CD4-positive, alpha-beta memory T cell (primary cell): ENCODE measurements around the gene PTGER1. TPM values are rescaled to one million over a fixed set of nuclear protein-coding genes. Genes with fewer than 3 reads are reported as not detected.

ENCODE experiments used
- CTCF ChIA-PET: fragments of 350-600 bp; sonication (Branson Sonifier 250); formaldehyde crosslinking; loops from one replicate; lab custom pipeline; 2021; ENCODE audit warnings: inconsistent platforms; ENCODE audit not compliant: partially characterized antibody; lab: Charles Lee
- POLR2A ChIA-PET: fragments of 350-600 bp; sonication (Branson Sonifier 250); formaldehyde crosslinking; loops from one replicate; lab custom pipeline; 2021; ENCODE audit not compliant: partially characterized antibody; lab: Charles Lee
- DNase-seq, 5 donors: peaks; one replicate each; pipeline versions ENCODE4 v3.0.0 to v3.0.0-alpha.2; 2020 to 2022; ENCODE audit warnings: mixed read lengths in 1 of 5
- H3K27ac ChIP-seq: one replicate; pipeline ENCODE4 v1.7.0; 2013; ENCODE audit warnings: low read depth, low read length
- H3K27me3 ChIP-seq: 2 replicates; pipeline ENCODE4 v1.7.0; 2013; ENCODE audit warnings: mild to moderate bottlenecking, low read length, moderate library complexity; ENCODE audit not compliant: insufficient read depth
- H3K36me3 ChIP-seq: 2 replicates; pipeline ENCODE4 v1.7.0; 2013; ENCODE audit warnings: mild to moderate bottlenecking, low read length, moderate library complexity; ENCODE audit not compliant: insufficient read depth
- H3K4me1 ChIP-seq: 2 replicates; pipeline ENCODE4 v1.7.0; 2013; ENCODE audit warnings: mild to moderate bottlenecking, low read length, moderate library complexity; ENCODE audit not compliant: insufficient read depth
- H3K4me3 ChIP-seq, 2 donors: one replicate each; pipeline ENCODE4 v1.7.0; 2013; ENCODE audit warnings: low read length in 2 of 2, mild to moderate bottlenecking in 1 of 2
- H3K9me3 ChIP-seq, 2 donors: one replicate each; pipeline ENCODE4 v1.7.0; 2013; ENCODE audit warnings: low read length in 2 of 2, control low read depth in 1 of 2; ENCODE audit not compliant: control insufficient read depth in 1 of 2
- H3K27ac Mint-ChIP-seq, 7 donors: one replicate each; pipeline ENCODE4 v1.8.0; 2020 to 2021; ENCODE audit warnings: mixed read lengths in 7 of 7, mild to moderate bottlenecking in 6 of 7, inconsistent platforms in 3 of 7, moderate library complexity in 3 of 7
- H3K27me3 Mint-ChIP-seq, 2 donors: one replicate each; pipeline ENCODE4 v1.8.0; 2020 to 2021; ENCODE audit warnings: mixed read lengths in 2 of 2
- H3K36me3 Mint-ChIP-seq, 2 donors: one replicate each; pipeline ENCODE4 v1.8.0; 2020 to 2021; ENCODE audit warnings: mixed read lengths in 2 of 2, inconsistent platforms in 1 of 2, mild to moderate bottlenecking in 1 of 2
- H3K4me1 Mint-ChIP-seq, 4 donors: one replicate each; pipeline ENCODE4 v1.8.0; 2020 to 2021; ENCODE audit warnings: mixed read lengths in 4 of 4, mild to moderate bottlenecking in 1 of 4
- H3K4me3 Mint-ChIP-seq, 8 donors: one replicate each; pipeline ENCODE4 v1.8.0; 2020 to 2021; ENCODE audit warnings: mixed read lengths in 8 of 8, mild to moderate bottlenecking in 7 of 8, moderate library complexity in 6 of 8, inconsistent platforms in 3 of 8
- H3K9me3 Mint-ChIP-seq, 8 donors: one replicate each; pipeline ENCODE4 v1.8.0; 2020 to 2021; ENCODE audit warnings: mixed read lengths in 8 of 8, mild to moderate bottlenecking in 5 of 8, inconsistent platforms in 3 of 8, moderate library complexity in 1 of 8
- intact Hi-C: fragments of 100-400 bp; cut with micrococcal nuclease; formaldehyde crosslinking; loops from one replicate; pipeline ENCODE4 v1.15.1; 2023
- polyA plus RNA-seq, 2 donors: library from polyadenylated mRNA; unstranded; fragments of 300-500 nt; fragmentation: Illumina TruSeq; gene quantifications; one replicate each; pipeline ENCODE4 v1.2.3, GENCODE V29; 2021
- total RNA-seq, 2 experiments: library from RNA; stranded (reverse); gene quantifications; one replicate each; pipeline ENCODE4 v1.2.3, GENCODE V29; 2021

The PTGER1 gene
- total and polyA plus RNA-seq, 4 experiments from 2014 or later = not detected

- no peak for DNase-seq
- Histone ChIP-seq H3K27ac (no peak overlapping the region), H3K27me3 (peaks cover 14% of the 10 kb centered on the region), H3K4me1 (peaks cover 33% of the 10 kb centered on the region), H3K4me3 (no peak overlapping the region), H3K36me3 (peaks cover 10% of the 10 kb centered on the region), H3K9me3 (no peaks in the 10 kb centered on the region)
- Mint-ChIP-seq H3K27me3 (peaks cover 7 to 20% of the 10 kb centered on the region in 2 donors), H3K4me1 (peaks cover 16 to 31% (median 22%) of the 10 kb centered on the region in 4 donors), H3K27ac (no peak overlapping the region), H3K9me3 (no peaks in the 10 kb centered on the region), H3K4me3 (no peak overlapping the region), H3K36me3 (peaks cover 6 to 15% of the 10 kb centered on the region in 2 donors)
- intact Hi-C loops = no loop called here
- CTCF ChIA-PET = interaction anchor here (1.7 to 4.3 kb wide), 4 partner anchors 10 to 47 kb away, joined by 5 to 44 read pairs (median 18); partner anchors contain the start of gene PKN1
- POLR2A ChIA-PET = interaction anchor here (1.2 to 2.7 kb wide), 2 partner anchors 18 to 57 kb away, joined by 4 to 6 read pairs; partner anchors contain the start of gene GIPC1
Measured at GRCh38 chr19:14477418-14478112, 2.4 kb upstream of the PTGER1 start.

GRCh38 chr19:14476673-14477401 lies 1.7 kb upstream of the PTGER1 start:
- Mint-ChIP-seq H3K36me3 (peaks cover 8 to 11% of the 10 kb centered on the region in 2 donors), H3K4me1 (peaks cover 15 to 35% (median 24%) of the 10 kb centered on the region in 4 donors), H3K4me3 (peak overlapping the region in 1 of 8 donors; percentile 47), H3K27ac (peak overlapping the region in 4 of 7 donors; percentile 10 to 90 (median 48)), H3K27me3 (peaks cover 7 to 20% of the 10 kb centered on the region in 2 donors), H3K9me3 (no peaks in the 10 kb centered on the region)
- H3K4me1 ChIP-seq = peaks cover 40% of the 10 kb centered on the region
- H3K27me3 ChIP-seq = peaks cover 14% of the 10 kb centered on the region
- no peak overlapping the region for H3K27ac ChIP-seq
- H3K4me3 ChIP-seq = no peak overlapping the region
- intact Hi-C loops = no loop called here
- peak; percentile 32 to 84 (median 43) for DNase-seq
- CTCF ChIA-PET = interaction anchor here (1.7 kb wide), 1 partner anchor 28 kb away, joined by 5 read pairs; no protein-coding TSS in a partner anchor
- peaks cover 10% of the 10 kb centered on the region for H3K36me3 ChIP-seq
- H3K9me3 ChIP-seq = no peaks in the 10 kb centered on the region
- POLR2A ChIA-PET = no interaction called here

GRCh38 chr19:14476327-14476672 lies 1.1 kb upstream of the PTGER1 start:
- peaks cover 7 to 20% of the 10 kb centered on the region in 2 donors for H3K27me3 Mint-ChIP-seq
- peak overlapping the region in 1 of 8 donors; percentile 52 for H3K4me3 Mint-ChIP-seq
- H3K27ac Mint-ChIP-seq = peak overlapping the region in 4 of 7 donors; percentile 10 to 90 (median 73)
- Histone ChIP-seq H3K27me3 (peaks cover 14% of the 10 kb centered on the region), H3K27ac (no peak overlapping the region), H3K9me3 (no peaks in the 10 kb centered on the region), H3K4me3 (no peak overlapping the region), H3K4me1 (peaks cover 42% of the 10 kb centered on the region), H3K36me3 (peaks cover 10% of the 10 kb centered on the region)
- no peak for DNase-seq
- H3K9me3 Mint-ChIP-seq = no peaks in the 10 kb centered on the region
- ChIA-PET CTCF (no interaction called here), POLR2A (no interaction called here)
- peaks cover 14 to 35% (median 25%) of the 10 kb centered on the region in 4 donors for H3K4me1 Mint-ChIP-seq
- intact Hi-C loops = no loop called here
- peaks cover 8 to 9% of the 10 kb centered on the region in 2 donors for H3K36me3 Mint-ChIP-seq

GRCh38 chr19:14474827-14475226 lies 327 bp downstream of the PTGER1 start:
- Histone ChIP-seq H3K27me3 (peaks cover 14% of the 10 kb centered on the region), H3K4me1 (peaks cover 36% of the 10 kb centered on the region), H3K27ac (no peak overlapping the region), H3K4me3 (no peak overlapping the region), H3K9me3 (no peaks in the 10 kb centered on the region), H3K36me3 (peaks cover 19% of the 10 kb centered on the region)
- Mint-ChIP-seq H3K4me1 (peaks cover 14 to 35% (median 25%) of the 10 kb centered on the region in 4 donors), H3K27ac (peak overlapping the region in 1 of 7 donors; percentile 59), H3K27me3 (peaks cover 7 to 20% of the 10 kb centered on the region in 2 donors), H3K4me3 (peak overlapping the region in 5 of 8 donors; percentile 21 to 62 (median 48)), H3K9me3 (no peaks in the 10 kb centered on the region), H3K36me3 (peaks cover 12 to 16% of the 10 kb centered on the region in 2 donors)
- intact Hi-C loops = loop anchor here (5.0 kb wide), 1 partner anchor 58 kb away; the partner anchor contains the start of gene DDX39A
- no peak for DNase-seq
- ChIA-PET CTCF (interaction anchor here (1.0 kb wide), 1 partner anchor 58 kb away, joined by 3 read pairs; no protein-coding TSS in a partner anchor), POLR2A (no interaction called here)

- H3K9me3 ChIP-seq = no peaks in the 10 kb centered on the region
- H3K4me1 Mint-ChIP-seq = peaks cover 14 to 35% (median 25%) of the 10 kb centered on the region in 4 donors
- H3K4me1 ChIP-seq = peaks cover 36% of the 10 kb centered on the region
- ChIA-PET CTCF (no interaction called here), POLR2A (no interaction called here)
- peaks cover 7 to 20% of the 10 kb centered on the region in 2 donors for H3K27me3 Mint-ChIP-seq
- H3K4me3 Mint-ChIP-seq = peak overlapping the region in 5 of 8 donors; percentile 12 to 62 (median 44)
- intact Hi-C loops = loop anchor here (5.0 kb wide), 1 partner anchor 57 kb away; the partner anchor contains the start of gene DDX39A
- H3K27ac Mint-ChIP-seq = peak overlapping the region in 2 of 7 donors; percentile 35 to 76
- DNase-seq = no peak
- peaks cover 26% of the 10 kb centered on the region for H3K36me3 ChIP-seq
- H3K36me3 Mint-ChIP-seq = peaks cover 13 to 22% of the 10 kb centered on the region in 2 donors
- H3K27ac ChIP-seq = no peak overlapping the region
- no peak overlapping the region for H3K4me3 ChIP-seq
- H3K27me3 ChIP-seq = peaks cover 14% of the 10 kb centered on the region
- no peaks in the 10 kb centered on the region for H3K9me3 Mint-ChIP-seq
Measured at GRCh38 chr19:14473978-14474578, 1.1 kb downstream of the PTGER1 start.

GRCh38 chr19:14473073-14473977 lies 1.8 kb downstream of the PTGER1 start:
- peak overlapping the region; percentile 1 to 76 (median 54) for H3K4me3 Mint-ChIP-seq
- POLR2A ChIA-PET = interaction anchor here (0.8 to 2.6 kb wide), 12 partner anchors 7 to 444 kb away, joined by 3 to 17 read pairs (median 5); partner anchors contain the start of genes ADGRE5, ASF1B, DDX39A and DNAJB1

More at GRCh38 chr19:14473073-14473977, 1.8 kb downstream of the PTGER1 start:
- DNase-seq = peak in 1 of 5 donors; percentile 38
- peaks cover 14 to 35% (median 25%) of the 10 kb centered on the region in 4 donors for H3K4me1 Mint-ChIP-seq
- Histone ChIP-seq H3K27me3 (peaks cover 14% of the 10 kb centered on the region), H3K4me1 (peaks cover 36% of the 10 kb centered on the region), H3K9me3 (no peaks in the 10 kb centered on the region), H3K36me3 (peaks cover 23% of the 10 kb centered on the region), H3K27ac (no peak overlapping the region), H3K4me3 (no peak overlapping the region)
- intact Hi-C loops = loop anchor here (5.0 kb wide), 1 partner anchor 56 kb away; the partner anchor contains the start of gene DDX39A
- no peaks in the 10 kb centered on the region for H3K9me3 Mint-ChIP-seq
- CTCF ChIA-PET = interaction anchor here (0.7 to 2.6 kb wide), 16 partner anchors 7 to 594 kb away, joined by 3 to 28 read pairs (median 4); partner anchors contain the start of genes ADGRE5, ASF1B and PKN1
- H3K36me3 Mint-ChIP-seq = peaks cover 17 to 28% of the 10 kb centered on the region in 2 donors
- H3K27ac Mint-ChIP-seq = peak overlapping the region in 2 of 7 donors; percentile 37 to 69
- H3K27me3 Mint-ChIP-seq = peaks cover 7 to 20% of the 10 kb centered on the region in 2 donors
